Measurements from ENCODE around the gene IL9.

DNA sequence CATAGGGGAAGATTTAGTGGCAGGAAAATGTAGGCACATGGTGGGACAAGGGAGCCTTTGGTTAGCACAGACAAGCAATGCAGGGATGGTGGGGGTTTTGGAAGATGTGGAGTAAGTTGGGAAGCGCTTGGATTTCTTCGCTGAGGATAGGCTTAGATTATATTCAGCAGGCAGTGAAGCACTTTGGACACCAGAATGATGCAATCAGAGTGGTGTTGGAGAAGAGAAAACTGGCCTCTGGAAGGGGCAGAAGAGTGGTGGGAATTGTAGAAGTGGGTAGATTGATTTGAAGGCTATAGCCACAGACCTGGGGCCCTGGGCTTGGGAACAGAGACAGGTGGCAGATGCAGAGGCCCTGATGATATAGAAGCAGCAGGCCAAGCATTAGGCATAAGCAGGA is 32.9 kb downstream of the IL9 start:
- TF ChIP-seq POLR2A (IDR thresholded peaks at IDR 0.05; ENCODE audit: extremely low read depth, insufficient read length) (no peak), CTCF (IDR thresholded peaks at IDR 0.05; ENCODE audit: low read depth, low read length) (no peak), MYC (IDR thresholded peaks at IDR 0.05; ENCODE audit: low read depth, low read length) (no peak)

Data from NB4 (cell line).